Vagina (tissue), 2 donors: ENCODE results near the gene GMPPA. TPM values are rescaled to one million over a fixed set of nuclear protein-coding genes. Genes with fewer than 3 reads are reported as not detected.

Source experiments
- DNase-seq, 2 donors: peaks; one replicate each; pipeline ENCODE4 v3.0.0-alpha.2; 2017; ENCODE audit errors: extremely low spot score in 2 of 2
- H3K27ac ChIP-seq: fragments of 200-600 bp; sonication (generic); one replicate; pipeline ENCODE4 v1.5.1; 2019
- H3K27me3 ChIP-seq: fragments of 200-600 bp; sonication (generic); one replicate; pipeline ENCODE4 v1.5.1; 2019
- H3K36me3 ChIP-seq, 2 donors: fragments of 200-600 bp; sonication (generic); one replicate each; pipeline ENCODE4 v1.5.1; 2017 to 2019
- H3K4me1 ChIP-seq: fragments of 200-600 bp; sonication (generic); one replicate; pipeline ENCODE4 v1.5.1; 2019
- H3K4me3 ChIP-seq, 2 donors: fragments of 200-600 bp; sonication (generic); 1 replicate in 1 of 2; 2 replicates in 1 of 2; pipeline ENCODE4 v1.5.1; 2016 to 2019
- H3K9me3 ChIP-seq: fragments of 200-600 bp; sonication (generic); one replicate; pipeline ENCODE4 v1.5.1; 2019
- CTCF ChIP-seq, 3 experiments: fragments of 450-650 bp in 2 of 3; fragments of 200-600 bp in 1 of 3; sonication (generic) in 1 of 3; IDR thresholded peaks; one replicate each; pipeline ENCODE4 v1.5.1; 2017 to 2019; ENCODE audit warnings: antibody characterized with exemption in 3 of 3, mild to moderate bottlenecking in 2 of 3, moderate library complexity in 2 of 3
- POLR2A ChIP-seq, 2 donors: fragments of 450-650 bp; IDR thresholded peaks; one replicate each; pipeline ENCODE4 v1.6.1; 2017; ENCODE audit warnings: antibody characterized with exemption in 2 of 2, mild to moderate bottlenecking in 2 of 2, moderate library complexity in 2 of 2
- POLR2AphosphoS5 ChIP-seq, 2 donors: sonication (generic); formaldehyde crosslinking; IDR thresholded peaks; one replicate each; pipeline ENCODE4 v1.9.0; 2017; ENCODE audit warnings: antibody characterized with exemption in 2 of 2, mild to moderate bottlenecking in 2 of 2, low read depth in 1 of 2; ENCODE audit not compliant: insufficient read depth in 1 of 2
- intact Hi-C: fragments of 100-400 bp; cut with DNase I; formaldehyde crosslinking; loops from one replicate; pipeline ENCODE4 v1.15.1; 2023
- total RNA-seq: library from RNA; depleted of rRNA; stranded (reverse); fragments of >200 nt; gene quantifications from one replicate; pipeline ENCODE4 v1.2.3, GENCODE V29; 2016

Gene GMPPA
- total RNA-seq, 1 donor from 2014 or later, result 35.4 TPM

GRCh38 chr2:219524817-219525216, 26.1 kb downstream of the GMPPA start:
- no peak for TF ChIP-seq POLR2AphosphoS5 (IDR thresholded peaks at IDR 0.05; ENCODE audit: insufficient read depth in 1 of 2, low read depth in 1 of 2)
- TF ChIP-seq CTCF (IDR thresholded peaks at IDR 0.05), result no peak
- no peak for TF ChIP-seq POLR2A (IDR thresholded peaks at IDR 0.05)
- Histone ChIP-seq H3K9me3 (no peaks in the 10 kb centered on the region), H3K36me3 (no peaks in the 10 kb centered on the region), H3K27me3 (no peaks in the 10 kb centered on the region), H3K4me1 (peaks cover 30% of the 10 kb centered on the region), H3K27ac (no peak overlapping the region), H3K4me3 (no peak overlapping the region)
- intact Hi-C loops, result loop anchor here (5.0 kb wide), 1 partner anchor 53 kb away; no protein-coding TSS in a partner anchor
- no peak for DNase-seq

GRCh38 chr2:219525533-219526232, 27.0 kb downstream of the GMPPA start:
- no peak for TF ChIP-seq POLR2A (IDR thresholded peaks at IDR 0.05)
- no peak for TF ChIP-seq POLR2AphosphoS5 (IDR thresholded peaks at IDR 0.05; ENCODE audit: insufficient read depth in 1 of 2, low read depth in 1 of 2)
- TF ChIP-seq CTCF (IDR thresholded peaks at IDR 0.05), result no peak
- no peak for DNase-seq
- intact Hi-C loops, result loop anchor here (2.0 to 5.0 kb wide), 2 partner anchors 53 to 121 kb away; no protein-coding TSS in a partner anchor
- Histone ChIP-seq H3K36me3 (no peaks in the 10 kb centered on the region), H3K27ac (no peak overlapping the region), H3K9me3 (no peaks in the 10 kb centered on the region), H3K4me3 (no peak overlapping the region), H3K27me3 (no peaks in the 10 kb centered on the region), H3K4me1 (peaks cover 27% of the 10 kb centered on the region)

GRCh38 chr2:219526320-219527075, 27.8 kb downstream of the GMPPA start:
- H3K27ac ChIP-seq, result no peak overlapping the region
- peaks cover 19% of the 10 kb centered on the region for H3K4me1 ChIP-seq
- no peak overlapping the region for H3K4me3 ChIP-seq
- H3K9me3 ChIP-seq, result no peaks in the 10 kb centered on the region
- intact Hi-C loops, result loop anchor here (2.0 to 5.0 kb wide), 2 partner anchors 54 to 122 kb away; no protein-coding TSS in a partner anchor
- H3K27me3 ChIP-seq, result no peaks in the 10 kb centered on the region
- DNase-seq, result no peak
- TF ChIP-seq POLR2AphosphoS5 (IDR thresholded peaks at IDR 0.05; ENCODE audit: insufficient read depth in 1 of 2, low read depth in 1 of 2) (no peak), CTCF (IDR thresholded peaks at IDR 0.05) (no peak), POLR2A (IDR thresholded peaks at IDR 0.05) (no peak)
- no peaks in the 10 kb centered on the region for H3K36me3 ChIP-seq

GRCh38 chr2:219527076-219527394, 28.3 kb downstream of the GMPPA start:
- TF ChIP-seq POLR2AphosphoS5 (IDR thresholded peaks at IDR 0.05; ENCODE audit: insufficient read depth in 1 of 2, low read depth in 1 of 2), result no peak
- TF ChIP-seq CTCF (IDR thresholded peaks at IDR 0.05), result no peak
- no peak for TF ChIP-seq POLR2A (IDR thresholded peaks at IDR 0.05)
- H3K4me3 ChIP-seq, result no peak overlapping the region
- no peaks in the 10 kb centered on the region for H3K27me3 ChIP-seq
- H3K27ac ChIP-seq, result no peak overlapping the region
- intact Hi-C loops, result loop anchor here (2.0 to 5.0 kb wide), 2 partner anchors 55 to 122 kb away; no protein-coding TSS in a partner anchor
- no peaks in the 10 kb centered on the region for H3K36me3 ChIP-seq
- peaks cover 14% of the 10 kb centered on the region for H3K4me1 ChIP-seq
- no peak for DNase-seq
- H3K9me3 ChIP-seq, result no peaks in the 10 kb centered on the region
